Mucosa of rectum (tissue), 2 donors: ENCODE data around the gene CALML5.
"Not testable (repeated sequence)": the region's sequence is repeated elsewhere in the genome, so short reads cannot be mapped to it uniquely, and the experiment has no call there.

Experiments used
- H3K27ac ChIP-seq, 2 donors: one replicate each; pipeline ENCODE4 v1.7.0; 2013; ENCODE audit warnings: inconsistent platforms in 2 of 2, low read depth in 2 of 2, low read length in 2 of 2
- H3K27me3 ChIP-seq, 2 donors: one replicate each; pipeline ENCODE4 v1.7.0; 2013; ENCODE audit warnings: low read length in 2 of 2; ENCODE audit not compliant: control insufficient read depth in 2 of 2, insufficient read depth in 2 of 2
- H3K36me3 ChIP-seq, 2 donors: one replicate each; pipeline ENCODE4 v1.7.0; 2013; ENCODE audit warnings: low read length in 2 of 2; ENCODE audit not compliant: control insufficient read depth in 2 of 2, insufficient read depth in 2 of 2
- H3K4me1 ChIP-seq, 2 donors: one replicate each; pipeline ENCODE4 v1.7.0; 2013; ENCODE audit warnings: low read length in 2 of 2, mild to moderate bottlenecking in 1 of 2; ENCODE audit not compliant: control insufficient read depth in 2 of 2, insufficient read depth in 2 of 2
- H3K4me3 ChIP-seq, 2 donors: one replicate each; pipeline ENCODE4 v1.7.0; 2013; ENCODE audit warnings: low read length in 2 of 2
- H3K9ac ChIP-seq, 2 donors: one replicate each; pipeline ENCODE4 v1.7.0; 2013; ENCODE audit warnings: low read length in 2 of 2, low read depth in 1 of 2, mild to moderate bottlenecking in 1 of 2
- H3K9me3 ChIP-seq, 2 donors: one replicate each; pipeline ENCODE4 v1.7.0; 2013; ENCODE audit warnings: low read length in 2 of 2; ENCODE audit not compliant: control insufficient read depth in 2 of 2
- donor health status: healthy.
- donor health status: Normal muscosa, but diverticular disease.

Gene CALML5

GRCh38 chr10:5474642-5475041 lies 24.7 kb downstream of the CALML5 start:
- H3K27ac ChIP-seq, H3K36me3 ChIP-seq, H3K9ac ChIP-seq, H3K27me3 ChIP-seq, H3K9me3 ChIP-seq, H3K4me1 ChIP-seq, H3K4me3 ChIP-seq: not testable (repeated sequence)

DNA sequence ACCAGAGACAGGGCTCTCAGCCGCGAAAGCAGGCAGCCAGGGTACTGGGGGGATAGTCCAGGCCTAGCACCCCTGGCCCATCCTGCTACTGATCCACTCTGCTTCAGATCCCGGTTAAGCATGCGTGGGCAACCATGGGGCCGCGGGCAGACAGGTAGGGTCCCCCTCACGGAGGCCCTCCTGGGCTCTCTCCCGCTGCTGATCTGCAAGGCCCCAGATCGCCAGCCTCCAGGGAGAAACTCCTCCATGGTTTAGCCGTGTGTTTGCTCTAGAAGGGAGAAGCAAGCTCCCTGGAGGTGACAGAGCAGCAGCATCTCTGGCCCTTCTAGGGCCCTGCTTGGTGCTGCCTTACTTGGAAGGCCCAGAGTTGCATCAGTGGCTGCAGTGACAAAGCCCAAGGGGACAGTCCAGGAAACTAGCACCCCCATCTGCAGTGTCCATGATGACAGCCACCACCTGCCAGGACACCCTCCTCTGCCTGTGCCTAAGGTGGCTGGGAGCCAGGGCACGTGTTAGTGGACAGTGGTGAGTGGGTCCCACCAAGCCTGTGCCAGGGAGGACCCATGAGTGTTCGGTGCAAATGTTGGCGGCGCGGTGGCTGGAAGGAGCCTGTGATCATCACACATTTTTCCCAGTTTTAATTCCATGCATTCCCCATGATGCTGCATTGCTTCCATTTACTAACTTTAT lies 29.2 kb downstream of the CALML5 start:
- Histone ChIP-seq H3K9ac (no peak overlapping the region), H3K4me1 (peaks cover 24 to 29% of the 10 kb centered on the region in 2 donors), H3K9me3 (no peaks in the 10 kb centered on the region), H3K27me3 (no peaks in the 10 kb centered on the region), H3K27ac (no peak overlapping the region), H3K4me3 (no peak overlapping the region), H3K36me3 (no peaks in the 10 kb centered on the region)

DNA sequence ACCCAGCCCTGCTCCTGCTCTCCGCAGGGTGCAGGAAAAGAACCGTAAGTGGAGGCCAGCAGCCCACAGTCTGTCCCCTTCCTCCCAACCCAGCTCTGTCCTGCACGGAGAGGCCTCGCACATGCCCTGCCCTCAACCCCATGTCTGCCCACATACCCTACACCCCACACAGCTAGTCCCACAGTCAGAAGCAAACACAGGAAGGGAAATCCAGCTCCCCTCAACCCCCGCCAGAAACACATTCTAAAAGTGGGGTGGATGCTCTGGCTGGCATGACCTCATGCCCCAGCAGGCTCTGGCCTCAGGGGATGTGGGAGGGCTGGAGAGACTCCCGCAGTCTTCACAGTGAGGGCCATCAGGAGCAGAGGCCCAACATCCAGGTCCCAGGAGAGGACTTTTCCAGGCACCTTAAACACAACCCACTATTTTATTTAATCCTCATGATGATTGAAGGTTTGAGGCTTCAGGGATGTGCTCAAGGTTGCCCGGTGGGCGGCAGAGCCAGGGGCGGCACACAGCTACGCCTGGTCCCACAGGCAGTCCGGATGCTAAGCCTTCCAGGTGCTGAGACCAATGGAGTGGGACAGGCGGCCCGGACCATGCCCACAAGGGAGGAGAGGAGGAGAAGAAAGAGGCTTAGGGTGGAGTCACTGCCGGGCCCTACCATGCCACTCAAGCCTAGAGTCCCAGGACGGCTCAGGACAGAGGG lies 29.9 kb downstream of the CALML5 start:
- no peaks in the 10 kb centered on the region for H3K27me3 ChIP-seq
- H3K36me3 ChIP-seq = no peaks in the 10 kb centered on the region
- H3K4me1 ChIP-seq = peaks cover 25 to 31% of the 10 kb centered on the region in 2 donors
- no peaks in the 10 kb centered on the region for H3K9me3 ChIP-seq
- H3K4me3 ChIP-seq = no peak overlapping the region
- no peak overlapping the region for H3K9ac ChIP-seq
- no peak overlapping the region for H3K27ac ChIP-seq

DNA sequence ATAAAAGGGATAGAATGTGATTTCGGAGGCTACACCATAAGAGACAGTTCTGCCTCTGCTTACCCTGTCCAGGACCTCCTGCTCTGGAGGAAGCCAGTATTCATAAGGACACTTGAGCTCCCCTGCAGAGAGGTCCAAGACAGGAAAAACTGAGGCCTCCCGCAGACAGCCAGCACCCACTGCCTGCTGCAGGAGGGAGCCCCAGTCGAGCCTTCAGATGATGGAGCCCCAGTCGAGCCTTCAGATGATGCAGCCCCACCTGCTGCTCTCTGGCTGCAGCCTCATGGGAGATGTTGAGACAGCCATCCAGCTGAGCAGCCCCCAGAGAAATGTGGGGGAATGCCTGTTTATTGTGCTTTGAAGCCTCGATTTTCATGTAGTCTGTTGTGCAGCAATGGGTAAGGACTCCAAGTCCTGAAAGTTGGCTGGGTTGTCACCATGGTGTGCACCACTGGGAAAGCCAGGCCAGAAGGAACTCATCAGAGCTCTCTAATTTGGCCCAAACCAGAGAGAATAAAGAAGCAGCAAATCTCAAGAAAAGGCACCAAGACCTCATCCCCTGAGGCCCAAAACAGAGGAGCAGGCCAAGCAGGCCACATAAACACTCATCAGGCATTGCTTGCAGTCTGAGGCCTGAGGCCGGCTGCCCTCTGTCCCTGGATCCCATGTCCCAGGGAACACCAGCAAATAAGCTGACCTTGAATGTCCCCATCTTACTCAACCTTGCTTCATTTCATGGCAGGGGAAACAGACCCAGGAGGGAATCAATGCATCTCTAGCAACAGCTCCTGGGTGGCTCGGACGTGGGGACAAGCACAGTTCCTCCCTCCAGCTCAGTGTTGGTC lies 30.9 kb downstream of the CALML5 start:
- no peaks in the 10 kb centered on the region for H3K9me3 ChIP-seq
- peak overlapping the region in 1 of 2 donors; percentile 63 for H3K9ac ChIP-seq
- H3K36me3 ChIP-seq = no peaks in the 10 kb centered on the region
- no peaks in the 10 kb centered on the region for H3K27me3 ChIP-seq
- H3K27ac ChIP-seq = peak overlapping the region; percentile 89 to 94
- H3K4me3 ChIP-seq = no peak overlapping the region
- H3K4me1 ChIP-seq = peaks cover 25 to 31% of the 10 kb centered on the region in 2 donors

- Histone ChIP-seq H3K27me3 (no peaks in the 10 kb centered on the region), H3K4me3 (no peak overlapping the region), H3K4me1 (peaks cover 25 to 31% of the 10 kb centered on the region in 2 donors), H3K9ac (peak overlapping the region; percentile 47 to 63), H3K9me3 (no peaks in the 10 kb centered on the region), H3K36me3 (no peaks in the 10 kb centered on the region), H3K27ac (peak overlapping the region; percentile 89 to 94)
Measured at GRCh38 chr10:5467634-5468255, 31.6 kb downstream of the CALML5 start.

DNA sequence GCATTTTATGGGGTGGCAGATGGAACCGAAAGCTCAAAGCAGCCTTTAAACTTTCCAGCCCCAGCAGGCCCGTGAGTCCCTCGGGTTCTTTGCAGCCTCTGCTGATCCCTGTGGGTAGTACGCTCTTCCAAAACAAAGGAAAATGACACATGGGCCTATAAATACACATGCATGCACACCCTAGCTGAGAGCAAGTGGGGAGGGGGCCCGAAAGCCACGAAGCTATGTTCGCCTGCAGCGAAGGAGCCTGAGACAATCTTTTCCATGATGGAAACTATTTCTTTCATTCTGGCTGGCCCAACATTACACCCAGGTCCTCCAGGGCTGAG lies 32.2 kb downstream of the CALML5 start:
- Histone ChIP-seq H3K4me3 (no peak overlapping the region), H3K36me3 (no peaks in the 10 kb centered on the region), H3K27me3 (no peaks in the 10 kb centered on the region), H3K27ac (peak overlapping the region; percentile 89 to 94), H3K9me3 (no peaks in the 10 kb centered on the region), H3K9ac (peak overlapping the region; percentile 63 to 74), H3K4me1 (peaks cover 25 to 31% of the 10 kb centered on the region in 2 donors)

- peaks cover 25 to 31% of the 10 kb centered on the region in 2 donors for H3K4me1 ChIP-seq
- H3K9ac ChIP-seq = peak overlapping the region; percentile 63 to 74
- H3K27me3 ChIP-seq = no peaks in the 10 kb centered on the region
- no peaks in the 10 kb centered on the region for H3K9me3 ChIP-seq
- H3K36me3 ChIP-seq = no peaks in the 10 kb centered on the region
- H3K4me3 ChIP-seq = peak overlapping the region in 1 of 2 donors; percentile 22
- H3K27ac ChIP-seq = peak overlapping the region; percentile 89 to 94
Measured at GRCh38 chr10:5466451-5467206, 32.7 kb downstream of the CALML5 start.

- Histone ChIP-seq H3K36me3 (peaks cover 0 to 3% of the 10 kb centered on the region in 2 donors), H3K4me3 (no peak overlapping the region), H3K9me3 (no peaks in the 10 kb centered on the region), H3K27ac (peak overlapping the region; percentile 89 to 94), H3K9ac (peak overlapping the region; percentile 51 to 74), H3K4me1 (peaks cover 25 to 31% of the 10 kb centered on the region in 2 donors), H3K27me3 (no peaks in the 10 kb centered on the region)
Measured at GRCh38 chr10:5465976-5466450, 33.4 kb downstream of the CALML5 start.

DNA sequence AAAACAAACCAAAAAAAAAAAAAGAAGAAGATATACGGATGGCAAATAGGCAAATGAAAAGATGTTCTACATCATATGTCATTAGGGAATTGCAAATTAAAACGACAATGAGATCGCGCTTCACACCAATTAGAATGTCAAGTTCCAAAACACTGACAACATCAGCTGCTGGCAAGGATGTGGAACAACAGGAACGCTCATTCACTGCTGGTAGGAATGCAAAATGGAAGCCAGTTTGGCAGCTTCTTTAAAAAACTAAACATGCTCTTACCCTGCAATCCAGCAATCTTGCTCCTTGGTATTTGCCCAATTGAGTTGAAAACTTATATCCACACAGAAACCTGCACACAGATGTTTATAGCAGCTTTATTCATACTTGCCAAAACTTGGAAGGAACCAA lies 34.8 kb downstream of the CALML5 start:
- Histone ChIP-seq H3K27ac (no peak overlapping the region), H3K36me3 (peaks cover 6 to 10% of the 10 kb centered on the region in 2 donors), H3K9ac (no peak overlapping the region), H3K4me1 (peaks cover 25 to 31% of the 10 kb centered on the region in 2 donors), H3K27me3 (no peaks in the 10 kb centered on the region), H3K4me3 (no peak overlapping the region), H3K9me3 (no peaks in the 10 kb centered on the region)
